ENCODE measurements around the gene CACNA2D3.

CACNA2D3 gene

DNA sequence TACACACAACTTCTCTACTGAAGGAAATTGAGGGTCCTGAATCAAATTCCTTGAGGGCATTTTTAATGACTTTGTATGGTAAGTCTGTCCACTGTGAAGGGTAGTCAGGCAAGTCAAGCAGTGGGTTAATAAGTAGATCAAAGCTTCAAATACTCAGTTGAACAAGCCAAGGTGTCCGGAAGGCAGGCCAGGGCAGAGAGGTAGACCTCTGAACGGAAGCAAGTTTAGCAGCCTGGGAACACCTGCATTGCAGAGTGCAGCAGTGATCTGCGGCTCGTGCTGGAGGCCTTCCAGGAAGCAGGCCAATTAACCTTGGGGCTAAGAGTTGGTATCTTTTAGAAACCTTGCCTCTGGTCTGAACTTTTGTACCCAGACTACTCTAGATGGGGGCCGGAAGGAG, 661.7 kb downstream of the CACNA2D3 start:
- TF ChIP-seq SIN3A (IDR thresholded peaks at IDR 0.05; ENCODE audit: borderline replicate concordance, insufficient read depth, low read length) (no peak), POLR2AphosphoS5 (IDR thresholded peaks at IDR 0.05; ENCODE audit: low read depth, low read length) (no peak), TAF1 (IDR thresholded peaks at IDR 0.05; ENCODE audit: borderline replicate concordance, insufficient read depth, low read length) (no peak), REST (IDR thresholded peaks at IDR 0.05; ENCODE audit: insufficient read depth in 1 of 2, low read depth in 2 of 2, low read length in 2 of 2) (no peak), FOXP2 (optimal IDR thresholded peaks at IDR 0.05; ENCODE audit: borderline replicate concordance, extremely low read depth, extremely low read length, insufficient read depth) (no peak)

DNA sequence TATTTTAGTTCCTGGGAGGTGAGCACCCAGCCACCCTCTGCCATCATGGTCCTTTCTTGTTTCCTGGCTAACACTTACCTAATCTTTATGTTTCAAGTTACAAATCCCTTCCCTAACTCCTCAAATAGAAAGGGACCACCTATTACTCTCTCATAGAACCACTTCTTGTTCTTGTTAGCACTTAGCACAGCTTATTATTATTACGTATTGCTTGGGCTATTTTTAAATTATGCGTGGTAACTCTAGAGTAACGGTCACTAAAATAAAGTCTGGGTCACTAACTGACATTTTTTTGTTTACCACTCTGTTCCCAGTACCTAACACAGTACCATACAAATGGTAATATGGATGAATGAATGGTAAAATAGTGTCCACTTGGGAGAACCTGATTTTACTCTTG, 663.6 kb downstream of the CACNA2D3 start:
- TF ChIP-seq POLR2AphosphoS5 (IDR thresholded peaks at IDR 0.05; ENCODE audit: low read depth, low read length) (no peak), SIN3A (IDR thresholded peaks at IDR 0.05; ENCODE audit: borderline replicate concordance, insufficient read depth, low read length) (no peak), TAF1 (IDR thresholded peaks at IDR 0.05; ENCODE audit: borderline replicate concordance, insufficient read depth, low read length) (no peak), REST (IDR thresholded peaks at IDR 0.05; ENCODE audit: insufficient read depth in 1 of 2, low read depth in 2 of 2, low read length in 2 of 2) (no peak), FOXP2 (optimal IDR thresholded peaks at IDR 0.05; ENCODE audit: borderline replicate concordance, extremely low read depth, extremely low read length, insufficient read depth) (no peak)

GRCh38 chr3:54790051-54790450, 667.7 kb downstream of the CACNA2D3 start:
- no peak for TF ChIP-seq SIN3A (IDR thresholded peaks at IDR 0.05; ENCODE audit: borderline replicate concordance, insufficient read depth, low read length)
- no peak for TF ChIP-seq FOXP2 (optimal IDR thresholded peaks at IDR 0.05; ENCODE audit: borderline replicate concordance, extremely low read depth, extremely low read length, insufficient read depth)
- TF ChIP-seq TAF1 (IDR thresholded peaks at IDR 0.05; ENCODE audit: borderline replicate concordance, insufficient read depth, low read length), result no peak
- no peak for TF ChIP-seq REST (IDR thresholded peaks at IDR 0.05; ENCODE audit: insufficient read depth in 1 of 2, low read depth in 2 of 2, low read length in 2 of 2)
- TF ChIP-seq POLR2AphosphoS5 (IDR thresholded peaks at IDR 0.05; ENCODE audit: low read depth, low read length), result no peak

- no peak for TF ChIP-seq SIN3A (IDR thresholded peaks at IDR 0.05; ENCODE audit: borderline replicate concordance, insufficient read depth, low read length)
- TF ChIP-seq POLR2AphosphoS5 (IDR thresholded peaks at IDR 0.05; ENCODE audit: low read depth, low read length), result no peak
- no peak for TF ChIP-seq TAF1 (IDR thresholded peaks at IDR 0.05; ENCODE audit: borderline replicate concordance, insufficient read depth, low read length)
- TF ChIP-seq FOXP2 (optimal IDR thresholded peaks at IDR 0.05; ENCODE audit: borderline replicate concordance, extremely low read depth, extremely low read length, insufficient read depth), result no peak
- TF ChIP-seq REST (IDR thresholded peaks at IDR 0.05; ENCODE audit: insufficient read depth in 1 of 2, low read depth in 2 of 2, low read length in 2 of 2), result no peak
These were observed 669.3 kb downstream of the CACNA2D3 start for GRCh38 chr3:54791501-54792156.
